Stimulated activated CD8-positive, alpha-beta memory T cell treated with anti-CD3 and anti-CD28 coated beads, Interleukin-12 subunit alpha, Interleukin-12 subunit beta, amount 100 ng/mL, for 24 hours (primary cell): ENCODE measurements around the gene ATG7.
"Not testable (repeated sequence)": the region's sequence is repeated elsewhere in the genome, so short reads cannot be mapped to it uniquely, and the experiment has no call there.

Source experiments
- DNase-seq: peaks from one replicate; pipeline ENCODE4 v3.0.0-alpha.2; 2020; ENCODE audit errors: extremely low read depth

Gene ATG7

GRCh38 chr3:11459186-11459824 lies 187.1 kb downstream of the ATG7 start:
- no peak for DNase-seq

GRCh38 chr3:11461226-11461625 lies 189.0 kb downstream of the ATG7 start:
- no peak for DNase-seq

GRCh38 chr3:11462673-11463072 lies 190.5 kb downstream of the ATG7 start:
- DNase-seq = not testable (repeated sequence)

GRCh38 chr3:11463591-11463990 lies 191.4 kb downstream of the ATG7 start:
- no peak for DNase-seq

GRCh38 chr3:11464356-11464755 lies 192.2 kb downstream of the ATG7 start:
- no peak for DNase-seq

- no peak for DNase-seq
Measured at GRCh38 chr3:11465744-11466616, 193.8 kb downstream of the ATG7 start.

GRCh38 chr3:11467875-11468274 lies 195.7 kb downstream of the ATG7 start:
- no peak for DNase-seq

- DNase-seq = no peak
Measured at GRCh38 chr3:11470031-11470853, 198.0 kb downstream of the ATG7 start.

GRCh38 chr3:11475324-11475723 lies 203.1 kb downstream of the ATG7 start:
- DNase-seq = no peak

- DNase-seq = no peak
Measured at GRCh38 chr3:11476735-11477144, 204.5 kb downstream of the ATG7 start.

GRCh38 chr3:11477407-11477911 lies 205.3 kb downstream of the ATG7 start:
- no peak for DNase-seq

GRCh38 chr3:11478167-11478566 lies 206.0 kb downstream of the ATG7 start:
- DNase-seq = no peak

- no peak for DNase-seq
Measured at GRCh38 chr3:11479221-11479620, 207.0 kb downstream of the ATG7 start.

GRCh38 chr3:11480663-11481298 lies 208.6 kb downstream of the ATG7 start:
- no peak for DNase-seq

GRCh38 chr3:11481556-11481955 lies 209.4 kb downstream of the ATG7 start:
- DNase-seq = no peak

GRCh38 chr3:11482021-11482420 lies 209.8 kb downstream of the ATG7 start:
- DNase-seq = no peak

- DNase-seq = not testable (repeated sequence)
Measured at GRCh38 chr3:11488356-11488755, 216.2 kb downstream of the ATG7 start.

GRCh38 chr3:11494131-11494916 lies 222.1 kb downstream of the ATG7 start:
- no peak for DNase-seq

GRCh38 chr3:11495948-11496557 lies 223.9 kb downstream of the ATG7 start:
- DNase-seq = no peak

- DNase-seq = no peak
Measured at GRCh38 chr3:11498177-11498576, 226.0 kb downstream of the ATG7 start.
